22Rv1 (cell line): Measurements from ENCODE around the gene SLC25A5.

ENCODE experiments used
- ZFX ChIP-seq: fragments of 450-650 bp; IDR thresholded peaks from 2 replicates; pipeline ENCODE4 v1.6.1; 2017; ENCODE audit warnings: antibody characterized with exemption, borderline replicate concordance
- TF ChIP-seq, protein P1 (sequence below): fragments of 450-650 bp; IDR thresholded peaks from 2 replicates; pipeline ENCODE4 v1.5.1; 2017; ENCODE audit warnings: mild to moderate bottlenecking

DNA sequence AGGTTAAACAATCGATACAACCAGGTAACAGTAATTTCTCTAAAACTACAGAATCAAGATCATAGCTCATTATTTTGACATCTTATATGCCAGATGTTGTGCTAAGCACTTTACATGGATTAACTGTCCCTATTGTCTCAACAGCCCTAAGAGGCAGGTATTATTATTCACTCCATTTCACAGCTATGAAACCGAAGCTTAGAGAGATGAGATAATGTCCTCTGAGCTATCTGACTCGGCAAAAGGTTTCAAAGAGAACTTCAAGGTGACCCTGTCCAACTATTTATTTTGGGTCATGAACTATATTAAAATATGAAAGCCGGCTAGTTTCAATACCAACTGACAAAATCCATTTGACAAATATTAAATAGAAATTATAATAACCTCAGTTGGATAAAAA lies 10.3 kb downstream of the SLC25A5 start:
- TF ChIP-seq, protein P1, sequence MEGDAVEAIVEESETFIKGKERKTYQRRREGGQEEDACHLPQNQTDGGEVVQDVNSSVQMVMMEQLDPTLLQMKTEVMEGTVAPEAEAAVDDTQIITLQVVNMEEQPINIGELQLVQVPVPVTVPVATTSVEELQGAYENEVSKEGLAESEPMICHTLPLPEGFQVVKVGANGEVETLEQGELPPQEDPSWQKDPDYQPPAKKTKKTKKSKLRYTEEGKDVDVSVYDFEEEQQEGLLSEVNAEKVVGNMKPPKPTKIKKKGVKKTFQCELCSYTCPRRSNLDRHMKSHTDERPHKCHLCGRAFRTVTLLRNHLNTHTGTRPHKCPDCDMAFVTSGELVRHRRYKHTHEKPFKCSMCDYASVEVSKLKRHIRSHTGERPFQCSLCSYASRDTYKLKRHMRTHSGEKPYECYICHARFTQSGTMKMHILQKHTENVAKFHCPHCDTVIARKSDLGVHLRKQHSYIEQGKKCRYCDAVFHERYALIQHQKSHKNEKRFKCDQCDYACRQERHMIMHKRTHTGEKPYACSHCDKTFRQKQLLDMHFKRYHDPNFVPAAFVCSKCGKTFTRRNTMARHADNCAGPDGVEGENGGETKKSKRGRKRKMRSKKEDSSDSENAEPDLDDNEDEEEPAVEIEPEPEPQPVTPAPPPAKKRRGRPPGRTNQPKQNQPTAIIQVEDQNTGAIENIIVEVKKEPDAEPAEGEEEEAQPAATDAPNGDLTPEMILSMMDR = no peak
- TF ChIP-seq ZFX = no peak
